Keratinocyte (primary cell): ENCODE results near the gene NOL9. TPM values are rescaled to one million over a fixed set of nuclear protein-coding genes. Genes with fewer than 3 reads are reported as not detected.

ENCODE experiments used
- DNase-seq: peaks from one replicate; pipeline ENCODE4 v3.0.0-alpha.2; 2011; ENCODE audit warnings: low read depth, missing footprints, low spot score
- FAIRE-seq: peaks from 2 replicates; lab custom pipeline; 2011; peaks lifted over from hg19 to GRCh38; lab: Jason Lieb, UNC
- H2AFZ ChIP-seq: 2 replicates; pipeline ENCODE4 v1.6.0; 2012; ENCODE audit warnings: low read length, control low read depth, inconsistent platforms; ENCODE audit not compliant: control insufficient read depth
- H3K27ac ChIP-seq: 2 replicates; pipeline ENCODE4 v1.5.1; 2011; ENCODE audit warnings: low read length; ENCODE audit not compliant: control insufficient read depth, insufficient read depth
- H3K27me3 ChIP-seq: 3 replicates; pipeline ENCODE4 v1.6.0; 2011; ENCODE audit warnings: low read length; ENCODE audit not compliant: control insufficient read depth, insufficient read depth; ENCODE audit errors: extremely low read depth
- H3K36me3 ChIP-seq, 2 experiments: 2 replicates in 1 of 2; 3 replicates in 1 of 2; pipeline ENCODE4 v1.5.1; 2011; ENCODE audit warnings: low read length in 2 of 2, mild to moderate bottlenecking in 1 of 2; ENCODE audit not compliant: control insufficient read depth in 2 of 2, insufficient read depth in 2 of 2; ENCODE audit errors: extremely low read depth in 1 of 2
- H3K4me1 ChIP-seq: 3 replicates; pipeline ENCODE4 v1.5.1; 2011; ENCODE audit warnings: low read length; ENCODE audit not compliant: control insufficient read depth, insufficient read depth; ENCODE audit errors: extremely low read depth
- H3K4me2 ChIP-seq: 3 replicates; pipeline ENCODE4 v1.6.0; 2011; ENCODE audit warnings: low read depth, low read length; ENCODE audit not compliant: control insufficient read depth, insufficient read depth; ENCODE audit errors: extremely low read depth
- H3K4me3 ChIP-seq, 3 experiments: fragments of 200-600 bp in 1 of 3; sonication (generic) in 1 of 3; 2 replicates in 2 of 3; 3 replicates in 1 of 3; pipeline ENCODE4 v1.5.1; 2011 to 2016; ENCODE audit warnings: low read length in 3 of 3, mild to moderate bottlenecking in 3 of 3, control low read depth in 2 of 3, inconsistent platforms in 1 of 3, low read depth in 1 of 3, mixed read lengths in 1 of 3, mixed run types in 1 of 3, moderate library complexity in 1 of 3; ENCODE audit not compliant: control insufficient read depth in 2 of 3, insufficient read depth in 2 of 3; ENCODE audit errors: extremely low read depth in 1 of 3
- H3K79me2 ChIP-seq: 2 replicates; pipeline ENCODE4 v1.6.0; 2012; ENCODE audit warnings: low read length; ENCODE audit not compliant: control insufficient read depth, insufficient read depth
- H3K9ac ChIP-seq: 3 replicates; pipeline ENCODE4 v1.6.0; 2011; ENCODE audit warnings: low read length; ENCODE audit not compliant: control insufficient read depth, insufficient read depth; ENCODE audit errors: extremely low read depth
- H3K9me1 ChIP-seq: 3 replicates; pipeline ENCODE4 v1.6.0; 2011; ENCODE audit warnings: low read length; ENCODE audit not compliant: control insufficient read depth, insufficient read depth; ENCODE audit errors: extremely low read depth
- H3K9me3 ChIP-seq: 2 replicates; pipeline ENCODE4 v1.5.1; 2012; ENCODE audit warnings: low read depth, low read length; ENCODE audit not compliant: control insufficient read depth
- H4K20me1 ChIP-seq: 3 replicates; pipeline ENCODE4 v1.6.0; 2011; ENCODE audit warnings: low read length; ENCODE audit not compliant: control insufficient read depth, insufficient read depth; ENCODE audit errors: extremely low read depth
- CTCF ChIP-seq, 3 experiments: IDR thresholded peaks in 1 of 3; conservative IDR thresholded peaks in 1 of 3; optimal IDR thresholded peaks in 1 of 3; 2 replicates in 2 of 3; 3 replicates in 1 of 3; pipeline versions ENCODE3 to v1.5.1; 2011; ENCODE audit warnings: low read length in 3 of 3, mild to moderate bottlenecking in 3 of 3, moderate library complexity in 2 of 3, control low read depth in 1 of 3, inconsistent platforms in 1 of 3; ENCODE audit not compliant: insufficient read depth in 2 of 3; ENCODE audit errors: extremely low read depth in 1 of 3
- EZH2 ChIP-seq: IDR thresholded peaks from one replicate; pipeline ENCODE4 v1.6.1; 2012; ENCODE audit warnings: inconsistent platforms, mild to moderate bottlenecking, low read length, moderate library complexity
- dilution Hi-C: fragments of 300-500 bp; cut with MboI; formaldehyde crosslinking; loops from one replicate; pipeline ENCODE4 v1.7.0; 2020; ENCODE audit warnings: low sequenced_read_pairs; ENCODE audit not compliant: extremely low pct_ligation_motif_present
- polyA plus RNA-seq, 5 experiments: library from polyadenylated mRNA; depleted of rRNA in 3 of 5; stranded (reverse) in 3 of 5; stranded (forward) in 1 of 5; unstranded in 1 of 5; fragments of >200 nt; gene quantifications; 1 replicate in 1 of 5; 2 replicates in 3 of 5; 3 replicates in 1 of 5; pipeline versions ENCODE4 v1.2.1 to v1.2.3, GENCODE V29; 2011 to 2012; ENCODE audit warnings: missing spikeins in 2 of 5, low read depth in 1 of 5, low replicate concordance in 1 of 5

The NOL9 gene
- polyA plus RNA-seq, 1 donor (not counting 4 experiments of a cell fraction or from before 2014, with no cell fraction given): 24.6 TPM

DNA sequence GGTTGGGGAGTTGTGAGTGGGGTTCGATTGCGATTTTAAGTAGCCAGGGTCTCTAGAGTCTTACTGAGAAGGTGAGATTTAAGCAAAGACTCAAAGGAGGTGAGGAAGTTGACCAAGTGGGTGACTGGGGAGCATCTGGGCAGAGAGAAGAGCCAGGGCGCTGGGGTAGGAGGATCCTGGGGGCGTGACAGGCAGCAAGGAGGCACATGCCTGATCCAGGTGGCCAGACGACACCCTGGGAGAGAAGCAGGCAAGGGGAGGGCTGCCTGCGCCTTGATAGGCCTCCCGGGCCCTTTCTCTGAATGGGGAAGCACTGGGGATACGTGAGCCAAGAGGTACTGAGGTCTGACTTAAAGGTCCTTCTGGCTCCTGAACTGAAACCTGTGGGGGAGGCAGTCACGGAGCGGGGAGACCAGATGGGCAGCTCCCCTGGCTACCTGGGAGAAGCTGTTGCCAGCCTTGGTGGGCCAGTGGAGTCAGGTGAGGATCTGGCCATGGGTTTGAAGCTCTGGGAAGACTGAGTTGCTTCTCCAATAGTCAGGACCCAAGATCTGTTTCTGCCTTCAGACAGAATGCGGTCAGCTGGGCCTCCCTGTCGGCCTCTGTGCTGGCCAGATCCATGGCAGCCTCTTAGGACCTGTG is 30.9 kb upstream of the NOL9 start:
- Histone ChIP-seq H2AFZ (no peak overlapping the region), H3K9me1 (peaks cover 7% of the 10 kb centered on the region), H3K9me3 (no peaks in the 10 kb centered on the region), H3K9ac (no peak overlapping the region), H4K20me1 (peaks cover 23% of the 10 kb centered on the region), H3K79me2 (peaks cover 14% of the 10 kb centered on the region), H3K27me3 (no peaks in the 10 kb centered on the region), H3K4me3 (no peak overlapping the region), H3K27ac (no peak overlapping the region), H3K36me3 (peaks cover 9 to 30% of the 10 kb centered on the region in 2 experiments), H3K4me2 (no peak overlapping the region), H3K4me1 (peaks cover 52% of the 10 kb centered on the region)
- DNase-seq (no peak), FAIRE-seq (no peak)
- no peak for TF ChIP-seq EZH2
- TF ChIP-seq CTCF (optimal IDR thresholded peaks at IDR 0.05 in 1 of 3, IDR thresholded peaks at IDR 0.05 in 1 of 3, conservative IDR thresholded peaks at IDR 0.05 in 1 of 3; ENCODE audit: extremely low read depth in 1 of 3, insufficient read depth in 2 of 3, low read length in 3 of 3): no peak
- dilution Hi-C loops: no loop called here

DNA sequence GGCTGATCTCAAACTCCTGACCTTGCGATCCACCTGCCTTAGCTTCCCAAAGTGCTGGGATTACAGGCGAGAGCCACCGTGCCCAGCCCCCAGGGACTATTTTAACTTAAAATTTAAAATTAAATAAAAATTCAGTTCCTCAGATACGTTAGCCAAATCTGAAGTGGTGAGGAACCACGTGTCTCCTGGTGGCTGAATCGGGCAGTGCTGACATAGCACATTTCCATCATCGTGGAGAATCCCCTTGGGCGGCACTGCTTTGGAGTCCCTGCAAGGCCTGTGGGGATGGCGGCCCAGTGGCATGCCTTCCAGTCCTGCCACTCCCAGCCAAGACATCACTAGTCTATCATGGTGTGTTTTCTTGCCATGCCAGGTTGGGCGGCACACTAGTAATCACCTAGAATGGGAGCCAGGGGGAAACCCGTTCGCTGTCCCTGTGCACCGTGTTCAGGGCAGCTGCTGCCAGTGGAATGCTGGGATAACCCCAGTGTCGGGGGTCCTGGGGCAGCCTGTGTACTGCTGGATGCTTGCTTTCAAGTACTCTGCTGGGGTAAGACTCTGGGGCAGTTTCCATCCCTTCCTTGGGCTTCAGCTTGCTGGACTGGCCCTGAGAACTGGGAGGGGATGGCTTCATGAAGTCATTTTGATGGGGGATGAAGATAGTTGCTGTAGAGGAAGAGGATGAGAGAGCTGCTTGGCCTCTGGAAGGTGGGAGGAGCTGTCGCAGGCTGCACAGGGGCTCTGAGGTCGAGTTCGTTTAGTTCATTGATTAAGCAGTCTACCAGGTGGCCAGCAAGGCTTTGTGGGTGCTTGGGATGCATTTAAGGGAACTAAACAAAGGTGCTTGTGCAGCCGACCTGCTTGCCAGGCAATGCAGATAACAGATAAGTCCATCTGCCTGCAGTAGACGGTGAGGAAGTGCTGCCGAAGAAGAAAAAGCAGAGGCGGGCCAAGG is 30.1 kb upstream of the NOL9 start:
- peak in 2 of 3 experiments; percentile 9 to 18 for TF ChIP-seq CTCF (optimal IDR thresholded peaks at IDR 0.05 in 1 of 3, IDR thresholded peaks at IDR 0.05 in 1 of 3, conservative IDR thresholded peaks at IDR 0.05 in 1 of 3; ENCODE audit: extremely low read depth in 1 of 3, insufficient read depth in 2 of 3, low read length in 3 of 3)
- no peak for TF ChIP-seq EZH2
- no peak for FAIRE-seq
- Histone ChIP-seq H2AFZ (no peak overlapping the region), H3K9me3 (no peaks in the 10 kb centered on the region), H3K27ac (no peak overlapping the region), H3K79me2 (peaks cover 18% of the 10 kb centered on the region), H3K27me3 (no peaks in the 10 kb centered on the region), H3K36me3 (peaks cover 6 to 22% of the 10 kb centered on the region in 2 experiments), H3K9ac (no peak overlapping the region), H3K4me3 (no peak overlapping the region), H3K9me1 (peaks cover 7% of the 10 kb centered on the region), H4K20me1 (peaks cover 21% of the 10 kb centered on the region), H3K4me1 (peaks cover 47% of the 10 kb centered on the region), H3K4me2 (no peak overlapping the region)
- no peak for DNase-seq
- dilution Hi-C loops: no loop called here
